ENCODE data around the gene CRYBG2. TPM values are rescaled to one million over a fixed set of nuclear protein-coding genes. Genes with fewer than 3 reads are reported as not detected.
"Not testable (repeated sequence)": the region's sequence is repeated elsewhere in the genome, so short reads cannot be mapped to it uniquely, and the experiment has no call there.

The CRYBG2 gene
- total RNA-seq, 1 donor from 2014 or later: 13.7 TPM

GRCh38 chr1:26293911-26294463, 59.9 kb downstream of the CRYBG2 start:
- no peak for DNase-seq

GRCh38 chr1:26292735-26293134, 61.2 kb downstream of the CRYBG2 start:
- DNase-seq: not testable (repeated sequence)

- no peak for DNase-seq
Measured at GRCh38 chr1:26291939-26292338, 62.0 kb downstream of the CRYBG2 start.

GRCh38 chr1:26291433-26291832, 62.5 kb downstream of the CRYBG2 start:
- DNase-seq: no peak

- DNase-seq: no peak
Measured at GRCh38 chr1:26290882-26291261, 63.1 kb downstream of the CRYBG2 start.

GRCh38 chr1:26290122-26290881, 63.6 kb downstream of the CRYBG2 start:
- DNase-seq: no peak

GRCh38 chr1:26289158-26290059, 64.5 kb downstream of the CRYBG2 start:
- DNase-seq: no peak

- no peak for DNase-seq
Measured at GRCh38 chr1:26288311-26288941, 65.5 kb downstream of the CRYBG2 start.

GRCh38 chr1:26287811-26288210, 66.1 kb downstream of the CRYBG2 start:
- no peak for DNase-seq

GRCh38 chr1:26287033-26287711, 66.8 kb downstream of the CRYBG2 start:
- peak; percentile 44 for DNase-seq

- no peak for DNase-seq
Measured at GRCh38 chr1:26286064-26286416, 67.9 kb downstream of the CRYBG2 start.

GRCh38 chr1:26285366-26286063, 68.4 kb downstream of the CRYBG2 start:
- DNase-seq: no peak

- peak; percentile 41 for DNase-seq
Measured at GRCh38 chr1:26284597-26285347, 69.2 kb downstream of the CRYBG2 start.

GRCh38 chr1:26283871-26284596, 69.9 kb downstream of the CRYBG2 start:
- DNase-seq: no peak

- no peak for DNase-seq
Measured at GRCh38 chr1:26283279-26283853, 70.6 kb downstream of the CRYBG2 start.

- no peak for DNase-seq
Measured at GRCh38 chr1:26282401-26282918, 71.5 kb downstream of the CRYBG2 start.

- DNase-seq: peak; percentile 92
Measured at GRCh38 chr1:26281971-26282370, 72.0 kb downstream of the CRYBG2 start.

GRCh38 chr1:26281091-26281958, 72.6 kb downstream of the CRYBG2 start:
- no peak for DNase-seq

All from tongue (tissue), 2 donors.